IMR-90 (cell line): ENCODE data around the gene NFATC1. TPM values are rescaled to one million over a fixed set of nuclear protein-coding genes. Genes with fewer than 3 reads are reported as not detected.

Source experiments
- ATAC-seq: fragments of 200-7000 bp; cut with Tn5 transposase; 2 replicates; pipeline ENCODE4 v1.9.1; 2020; ENCODE audit warnings: low read depth, mild to moderate bottlenecking, moderate library complexity
- BruUV-seq: library from RNA; stranded (reverse); fragments of 400-500 nt; replicated peaks from 2 replicates; lab custom pipeline; 2021; lab: Mats Ljungman, UMichigan
- CTCF ChIA-PET: fragments of 300-600 bp; formaldehyde crosslinking; extraction: SDS; loops from one replicate; lab custom pipeline; 2021; ENCODE audit warnings: antibody characterized with exemption; lab: Yijun Ruan, JAX
- POLR2A ChIA-PET: fragments of 300-600 bp; sonication (Branson Sonifier 250); formaldehyde crosslinking; loops from one replicate; lab custom pipeline; 2022; ENCODE audit warnings: antibody characterized with exemption; ENCODE audit not compliant: unreplicated experiment; lab: Charles Lee
- DNase-seq: peaks from one replicate; pipeline ENCODE4 v3.0.0; 2013
- H2AFZ ChIP-seq: replicated peaks from 2 replicates; pipeline ENCODE3; 2013; ENCODE audit warnings: low read length, mild to moderate bottlenecking; ENCODE audit not compliant: poor library complexity
- H2AK5ac ChIP-seq: 2 replicates; pipeline ENCODE4 v1.6.1; 2013; ENCODE audit warnings: low read depth, low read length, inconsistent platforms
- H2AK9ac ChIP-seq: replicated peaks from 2 replicates; pipeline ENCODE3; 2013; ENCODE audit warnings: mild to moderate bottlenecking, low read depth, low read length, moderate library complexity; ENCODE audit not compliant: poor library complexity
- H2BK120ac ChIP-seq: 2 replicates; pipeline ENCODE4 v1.6.1; 2013; ENCODE audit warnings: low read depth, low read length, inconsistent platforms
- H2BK15ac ChIP-seq: 3 replicates; pipeline ENCODE4 v1.6.1; 2013; ENCODE audit warnings: low read depth, low read length, inconsistent platforms
- H2BK20ac ChIP-seq: 2 replicates; pipeline ENCODE4 v1.6.1; 2013; ENCODE audit warnings: low read depth, mild to moderate bottlenecking, inconsistent platforms, low read length, moderate library complexity
- H2BK5ac ChIP-seq: 2 replicates; pipeline ENCODE4 v1.6.1; 2013; ENCODE audit warnings: mild to moderate bottlenecking, low read depth, low read length, inconsistent platforms; ENCODE audit not compliant: poor library complexity, severe bottlenecking
- H3K14ac ChIP-seq: replicated peaks from 2 replicates; pipeline ENCODE4 v1.6.1; 2013; ENCODE audit warnings: low read depth, low read length, inconsistent platforms
- H3K18ac ChIP-seq: 2 replicates; pipeline ENCODE4 v1.6.1; 2013; ENCODE audit warnings: low read depth, low read length, control low read depth
- H3K23ac ChIP-seq: 2 replicates; pipeline ENCODE4 v1.6.1; 2013; ENCODE audit warnings: low read depth, low read length, inconsistent platforms
- H3K27ac ChIP-seq: 2 replicates; pipeline ENCODE4 v1.5.1; 2013; ENCODE audit warnings: mild to moderate bottlenecking, control low read depth, low read length; ENCODE audit not compliant: insufficient read depth
- H3K27me3 ChIP-seq: 2 replicates; pipeline ENCODE4 v1.6.1; 2013; ENCODE audit warnings: low read length; ENCODE audit not compliant: control insufficient read depth, insufficient read depth
- H3K36me3 ChIP-seq: 2 replicates; pipeline ENCODE4 v1.6.1; 2013; ENCODE audit warnings: low read length, mixed read lengths; ENCODE audit not compliant: control insufficient read depth, insufficient read depth
- H3K4ac ChIP-seq: 2 replicates; pipeline ENCODE4 v1.6.1; 2013; ENCODE audit warnings: low read depth, low read length, inconsistent platforms
- H3K4me1 ChIP-seq: 2 replicates; pipeline ENCODE4 v1.6.1; 2013; ENCODE audit warnings: low read length, mixed read lengths; ENCODE audit not compliant: control insufficient read depth, insufficient read depth
- H3K4me2 ChIP-seq: 2 replicates; pipeline ENCODE4 v1.6.1; 2013; ENCODE audit warnings: low read depth, mild to moderate bottlenecking, control low read depth, low read length, moderate library complexity
- H3K4me3 ChIP-seq: 2 replicates; pipeline ENCODE4 v1.5.1; 2013; ENCODE audit warnings: low read depth, mild to moderate bottlenecking, control low read depth, low read length, moderate library complexity; ENCODE audit not compliant: insufficient read depth
- H3K56ac ChIP-seq: 2 replicates; pipeline ENCODE4 v1.6.1; 2013; ENCODE audit warnings: low read length, inconsistent platforms; ENCODE audit not compliant: insufficient read depth; ENCODE audit errors: extremely low read depth
- H3K79me1 ChIP-seq, 2 experiments: 2 replicates each; pipeline ENCODE4 v1.6.1; 2013; ENCODE audit warnings: low read length in 2 of 2, inconsistent platforms in 1 of 2, low read depth in 1 of 2
- H3K9ac ChIP-seq: 2 replicates; pipeline ENCODE4 v1.6.1; 2013; ENCODE audit warnings: low read depth, low read length, control low read depth
- H3K9me1 ChIP-seq: 2 replicates; pipeline ENCODE4 v1.6.1; 2013; ENCODE audit warnings: low read length, inconsistent platforms; ENCODE audit not compliant: insufficient read depth
- H3K9me3 ChIP-seq: 2 replicates; pipeline ENCODE4 v1.6.1; 2013; ENCODE audit warnings: low read length; ENCODE audit not compliant: control insufficient read depth, insufficient read depth
- H4K20me1 ChIP-seq: 2 replicates; pipeline ENCODE4 v1.6.1; 2013; ENCODE audit warnings: low read length, inconsistent platforms; ENCODE audit not compliant: insufficient read depth
- H4K5ac ChIP-seq: 2 replicates; pipeline ENCODE4 v1.6.1; 2013; ENCODE audit warnings: mild to moderate bottlenecking, low read depth, low read length, control low read depth
- H4K8ac ChIP-seq, 2 experiments: 2 replicates each; pipeline ENCODE4 v1.6.1; 2013; ENCODE audit warnings: low read depth in 2 of 2, low read length in 2 of 2, control low read depth in 1 of 2, inconsistent platforms in 1 of 2
- H4K91ac ChIP-seq: 2 replicates; pipeline ENCODE4 v1.6.1; 2013; ENCODE audit warnings: low read depth, low read length, inconsistent platforms; ENCODE audit not compliant: insufficient read depth
- BHLHE40 ChIP-seq: fragments of 150-350 bp; IDR thresholded peaks from 2 replicates; pipeline ENCODE4 v1.6.1; 2016; ENCODE audit warnings: mild to moderate bottlenecking, low read depth, low read length
- CEBPB ChIP-seq: IDR thresholded peaks from 2 replicates; pipeline ENCODE4 v1.6.1; 2012; ENCODE audit warnings: low read depth, low read length, improper control_type of control experiment
- CHD1 ChIP-seq: IDR thresholded peaks from 2 replicates; pipeline ENCODE4 v1.6.1; 2012; ENCODE audit warnings: low read depth, low read length, improper control_type of control experiment
- FOS ChIP-seq: fragments of 150-350 bp; IDR thresholded peaks from 2 replicates; pipeline ENCODE4 v1.6.1; 2016; ENCODE audit warnings: low read depth, low read length
- MAFK ChIP-seq: IDR thresholded peaks from 2 replicates; pipeline ENCODE4 v1.6.1; 2012; ENCODE audit warnings: low read depth, low read length, improper control_type of control experiment
- MAZ ChIP-seq: IDR thresholded peaks from 2 replicates; pipeline ENCODE4 v1.6.1; 2012; ENCODE audit warnings: low read depth, mild to moderate bottlenecking, low read length, improper control_type of control experiment, moderate library complexity, borderline replicate concordance
- MXI1 ChIP-seq: IDR thresholded peaks from 2 replicates; pipeline ENCODE4 v1.6.1; 2012; ENCODE audit warnings: low read depth, mild to moderate bottlenecking, low read length, moderate library complexity, borderline replicate concordance
- NFE2L2 ChIP-seq: fragments of 150-350 bp; IDR thresholded peaks from 2 replicates; pipeline ENCODE4 v1.6.1; 2016; ENCODE audit warnings: low read depth, mild to moderate bottlenecking, low read length
- POLR2A ChIP-seq: IDR thresholded peaks from 2 replicates; pipeline ENCODE4 v1.6.1; 2012; ENCODE audit warnings: mild to moderate bottlenecking, low read depth, low read length
- RAD21 ChIP-seq: IDR thresholded peaks from 2 replicates; pipeline ENCODE4 v1.6.1; 2012; ENCODE audit warnings: low read length, improper control_type of control experiment
- RCOR1 ChIP-seq: IDR thresholded peaks from 2 replicates; pipeline ENCODE4 v1.6.1; 2012; ENCODE audit warnings: mild to moderate bottlenecking, low read length, improper control_type of control experiment; ENCODE audit not compliant: insufficient replicate concordance
- RFX5 ChIP-seq: IDR thresholded peaks from 2 replicates; pipeline ENCODE4 v1.8.0; 2012; ENCODE audit warnings: low read depth, mild to moderate bottlenecking, low read length, moderate library complexity
- SMC3 ChIP-seq: fragments of 150-350 bp; IDR thresholded peaks from 2 replicates; pipeline ENCODE4 v1.6.1; 2016; ENCODE audit warnings: low read depth, mild to moderate bottlenecking, antibody characterized with exemption, low read length, moderate library complexity
- WGBS, 2 experiments: methylation state at CpG; one replicate each; pipeline versions ENCODE4 v1.1.5 to v1.1.7; 2013; ENCODE audit warnings: missing lambda C conversion rate in 2 of 2; ENCODE audit not compliant: insufficient read length in 1 of 2; ENCODE audit errors: extremely low coverage in 2 of 2; 5-methylcytosine and 5-hydroxymethylcytosine counted together
- dilution Hi-C: fragments of 300-500 bp; cut with HindIII; formaldehyde crosslinking; loops from one replicate; pipeline ENCODE4 v1.14.3; 2018; ENCODE audit warnings: low sequenced_read_pairs; ENCODE audit not compliant: unreplicated experiment
- in situ Hi-C: fragments of 300-500 bp; cut with MboI; formaldehyde crosslinking; loops from 3 replicates; pipeline ENCODE4 v1.14.3; 2019; ENCODE audit warnings: low sequenced_read_pairs, inconsistent platforms, mixed read lengths
- intact Hi-C: fragments of 100-400 bp; cut with micrococcal nuclease; formaldehyde crosslinking; loops from 2 replicates; pipeline ENCODE4 v1.10.0; 2022
- polyA plus RNA-seq, 3 experiments: library from polyadenylated mRNA; depleted of rRNA; stranded (reverse); fragments of >200 nt; gene quantifications; 2 replicates each; pipeline ENCODE4 v1.2.3, GENCODE V29; 2012; ENCODE audit warnings: low replicate concordance in 1 of 3
- total RNA-seq: library from RNA; depleted of rRNA; stranded (reverse); fragments of >200 nt; gene quantifications from 2 replicates; pipeline ENCODE4 v1.2.3, GENCODE V29; 2012
- TF ChIP-seq, protein P1 (sequence below): fragments of 150-350 bp; IDR thresholded peaks from 2 replicates; pipeline ENCODE4 v1.6.1; 2017; ENCODE audit warnings: mild to moderate bottlenecking, antibody characterized with exemption, low read length, low read depth
- TF ChIP-seq, protein P2 (sequence below): conservative IDR thresholded peaks from 2 replicates; pipeline ENCODE4 v1.5.1; 2012; ENCODE audit warnings: mild to moderate bottlenecking, low read depth, low read length, improper control_type of control experiment
- TF ChIP-seq, protein P3 (sequence below): fragments of 150-350 bp; IDR thresholded peaks from 2 replicates; pipeline ENCODE4 v1.6.1; 2016; ENCODE audit warnings: low read depth, mild to moderate bottlenecking, low read length, moderate library complexity, borderline replicate concordance

The NFATC1 gene
- total and polyA plus RNA-seq, 2 of the 4 experiments (the other 2 are of a cell fraction): 0.36 to 1.8 TPM

DNA sequence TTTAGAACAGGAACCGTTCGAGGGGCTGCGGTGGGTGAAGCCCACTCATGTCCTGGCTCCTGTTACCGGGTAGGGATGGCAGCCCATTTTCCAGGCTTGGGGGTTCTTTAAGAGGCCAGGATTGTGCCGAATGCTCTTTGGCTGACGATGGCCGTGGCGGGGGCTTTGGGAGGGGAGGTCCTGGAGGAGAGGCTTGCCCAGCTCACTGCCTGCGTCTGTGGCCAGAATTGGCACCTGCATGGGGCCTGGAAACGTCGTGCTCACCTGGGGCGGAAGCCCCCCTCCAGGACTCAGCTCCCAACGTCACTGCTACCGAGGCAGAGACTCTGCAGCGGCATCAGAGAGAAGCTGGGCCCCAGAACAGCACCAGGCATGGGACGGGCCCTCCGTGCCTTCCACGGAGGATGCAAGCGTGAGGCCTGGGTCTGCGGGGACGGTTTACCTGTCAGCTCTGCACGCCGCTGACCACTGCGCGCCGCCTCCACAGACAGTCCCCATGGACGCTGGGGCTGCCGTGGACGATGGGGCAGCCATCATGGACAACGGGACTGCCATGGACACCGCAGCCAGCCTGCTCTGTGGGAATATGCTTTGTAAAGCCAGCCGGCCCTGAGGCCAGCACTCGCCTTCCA lies 82.9 kb downstream of the NFATC1 start:
- H3K27me3 ChIP-seq: no peaks in the 10 kb centered on the region
- H3K14ac ChIP-seq: no peak overlapping the region
- H3K4me3 ChIP-seq: no peak overlapping the region
- no peak overlapping the region for H3K23ac ChIP-seq
- H2BK5ac ChIP-seq: no peak overlapping the region
- no peak for TF ChIP-seq MAZ
- no peak for TF ChIP-seq RCOR1
- TF ChIP-seq MXI1: no peak
- no peak for TF ChIP-seq CHD1
- TF ChIP-seq, protein P1, sequence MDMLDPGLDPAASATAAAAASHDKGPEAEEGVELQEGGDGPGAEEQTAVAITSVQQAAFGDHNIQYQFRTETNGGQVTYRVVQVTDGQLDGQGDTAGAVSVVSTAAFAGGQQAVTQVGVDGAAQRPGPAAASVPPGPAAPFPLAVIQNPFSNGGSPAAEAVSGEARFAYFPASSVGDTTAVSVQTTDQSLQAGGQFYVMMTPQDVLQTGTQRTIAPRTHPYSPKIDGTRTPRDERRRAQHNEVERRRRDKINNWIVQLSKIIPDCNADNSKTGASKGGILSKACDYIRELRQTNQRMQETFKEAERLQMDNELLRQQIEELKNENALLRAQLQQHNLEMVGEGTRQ: no peak
- TF ChIP-seq, protein P2, sequence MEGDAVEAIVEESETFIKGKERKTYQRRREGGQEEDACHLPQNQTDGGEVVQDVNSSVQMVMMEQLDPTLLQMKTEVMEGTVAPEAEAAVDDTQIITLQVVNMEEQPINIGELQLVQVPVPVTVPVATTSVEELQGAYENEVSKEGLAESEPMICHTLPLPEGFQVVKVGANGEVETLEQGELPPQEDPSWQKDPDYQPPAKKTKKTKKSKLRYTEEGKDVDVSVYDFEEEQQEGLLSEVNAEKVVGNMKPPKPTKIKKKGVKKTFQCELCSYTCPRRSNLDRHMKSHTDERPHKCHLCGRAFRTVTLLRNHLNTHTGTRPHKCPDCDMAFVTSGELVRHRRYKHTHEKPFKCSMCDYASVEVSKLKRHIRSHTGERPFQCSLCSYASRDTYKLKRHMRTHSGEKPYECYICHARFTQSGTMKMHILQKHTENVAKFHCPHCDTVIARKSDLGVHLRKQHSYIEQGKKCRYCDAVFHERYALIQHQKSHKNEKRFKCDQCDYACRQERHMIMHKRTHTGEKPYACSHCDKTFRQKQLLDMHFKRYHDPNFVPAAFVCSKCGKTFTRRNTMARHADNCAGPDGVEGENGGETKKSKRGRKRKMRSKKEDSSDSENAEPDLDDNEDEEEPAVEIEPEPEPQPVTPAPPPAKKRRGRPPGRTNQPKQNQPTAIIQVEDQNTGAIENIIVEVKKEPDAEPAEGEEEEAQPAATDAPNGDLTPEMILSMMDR: no peak
- no peak for TF ChIP-seq SMC3
- TF ChIP-seq, protein P3, sequence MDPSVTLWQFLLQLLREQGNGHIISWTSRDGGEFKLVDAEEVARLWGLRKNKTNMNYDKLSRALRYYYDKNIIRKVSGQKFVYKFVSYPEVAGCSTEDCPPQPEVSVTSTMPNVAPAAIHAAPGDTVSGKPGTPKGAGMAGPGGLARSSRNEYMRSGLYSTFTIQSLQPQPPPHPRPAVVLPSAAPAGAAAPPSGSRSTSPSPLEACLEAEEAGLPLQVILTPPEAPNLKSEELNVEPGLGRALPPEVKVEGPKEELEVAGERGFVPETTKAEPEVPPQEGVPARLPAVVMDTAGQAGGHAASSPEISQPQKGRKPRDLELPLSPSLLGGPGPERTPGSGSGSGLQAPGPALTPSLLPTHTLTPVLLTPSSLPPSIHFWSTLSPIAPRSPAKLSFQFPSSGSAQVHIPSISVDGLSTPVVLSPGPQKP: no peak
- no peak for TF ChIP-seq FOS
- TF ChIP-seq POLR2A: no peak
- no peak for TF ChIP-seq NFE2L2
- no peak for TF ChIP-seq CEBPB
- TF ChIP-seq RAD21: no peak
- no peak for TF ChIP-seq BHLHE40
- TF ChIP-seq MAFK: no peak
- no peak for TF ChIP-seq RFX5
- H3K79me1 ChIP-seq: no peaks in the 10 kb centered on the region
- H3K9me1 ChIP-seq: no peaks in the 10 kb centered on the region
- H3K18ac ChIP-seq: no peak overlapping the region
- no peak overlapping the region for H4K8ac ChIP-seq
- dilution Hi-C loops (no loop called here), in situ Hi-C loops (no loop called here), intact Hi-C loops (no loop called here)
- no peak overlapping the region for H2BK15ac ChIP-seq
- H2BK20ac ChIP-seq: no peak overlapping the region
- ChIA-PET CTCF (no interaction called here), POLR2A (no interaction called here)
- H4K91ac ChIP-seq: no peak overlapping the region
- no peaks in the 10 kb centered on the region for H4K20me1 ChIP-seq
- H3K27ac ChIP-seq: no peak overlapping the region
- no peaks in the 10 kb centered on the region for H3K36me3 ChIP-seq
- H2AK9ac ChIP-seq: no peak overlapping the region
- H2AFZ ChIP-seq: no peak overlapping the region
- no peaks in the 10 kb centered on the region for H3K4me1 ChIP-seq
- WGBS, 2 experiments: 95% methylated on average over 17 of the region's 33 CpGs; no CpG with 5 or more reads in 1 of the 2 experiments
- H4K5ac ChIP-seq: no peak overlapping the region
- DNase-seq (no peak), ATAC-seq (no peak)
- no peak overlapping the region for H3K9ac ChIP-seq
- H3K9me3 ChIP-seq: peaks cover 7% of the 10 kb centered on the region; the same call in 1 of the 2 replicates
- no TSS peak for BruUV-seq
- H2BK120ac ChIP-seq: no peak overlapping the region
- no peak overlapping the region for H2AK5ac ChIP-seq
- no peak overlapping the region for H3K56ac ChIP-seq
- H3K4ac ChIP-seq: no peak overlapping the region
- H3K4me2 ChIP-seq: no peak overlapping the region
